GM21423 (cell line): Measurements from ENCODE around the gene SLC9A7.

ENCODE experiments used
- ATAC-seq: cut with Tn5 transposase; IDR thresholded peaks from one replicate; pipeline ENCODE4 v1.9.1; 2021; ENCODE audit warnings: mild to moderate bottlenecking, moderate library complexity; ENCODE audit not compliant: unreplicated experiment

Gene SLC9A7

GRCh38 chrX:46611658-46612362 is 147.1 kb downstream of the SLC9A7 start:
- no peak for ATAC-seq

GRCh38 chrX:46610070-46610658 is 148.8 kb downstream of the SLC9A7 start:
- ATAC-seq, result no peak

- no peak for ATAC-seq
Measured at GRCh38 chrX:46607916-46608315, 151.0 kb downstream of the SLC9A7 start.

- no peak for ATAC-seq
Measured at GRCh38 chrX:46602468-46603102, 156.3 kb downstream of the SLC9A7 start.

GRCh38 chrX:46601283-46601682 is 157.6 kb downstream of the SLC9A7 start:
- ATAC-seq, result no peak

- no peak for ATAC-seq
Measured at GRCh38 chrX:46599051-46599560, 159.8 kb downstream of the SLC9A7 start.

- ATAC-seq, result no peak
Measured at GRCh38 chrX:46597771-46598170, 161.1 kb downstream of the SLC9A7 start.

- ATAC-seq, result no peak
Measured at GRCh38 chrX:46597208-46597607, 161.7 kb downstream of the SLC9A7 start.

GRCh38 chrX:46595084-46595483 is 163.8 kb downstream of the SLC9A7 start:
- no peak for ATAC-seq

- no peak for ATAC-seq
Measured at GRCh38 chrX:46589977-46590723, 168.8 kb downstream of the SLC9A7 start.

GRCh38 chrX:46588263-46588662 is 170.7 kb downstream of the SLC9A7 start:
- no peak for ATAC-seq

GRCh38 chrX:46587753-46588171 is 171.2 kb downstream of the SLC9A7 start:
- no peak for ATAC-seq

GRCh38 chrX:46587158-46587557 is 171.8 kb downstream of the SLC9A7 start:
- ATAC-seq, result no peak

- ATAC-seq, result no peak
Measured at GRCh38 chrX:46584736-46585135, 174.2 kb downstream of the SLC9A7 start.

- ATAC-seq, result no peak
Measured at GRCh38 chrX:46582966-46583365, 176.0 kb downstream of the SLC9A7 start.

- ATAC-seq, result no peak
Measured at GRCh38 chrX:46582325-46582724, 176.6 kb downstream of the SLC9A7 start.

GRCh38 chrX:46580613-46581012 is 178.3 kb downstream of the SLC9A7 start:
- ATAC-seq, result no peak

GRCh38 chrX:46579250-46579649 is 179.7 kb downstream of the SLC9A7 start:
- no peak for ATAC-seq

GRCh38 chrX:46577221-46578005 is 181.5 kb downstream of the SLC9A7 start:
- no peak for ATAC-seq

GRCh38 chrX:46576458-46576857 is 182.5 kb downstream of the SLC9A7 start:
- no peak for ATAC-seq

GRCh38 chrX:46575991-46576392 is 182.9 kb downstream of the SLC9A7 start:
- no peak for ATAC-seq
